SK-N-SH treated with all-trans-retinoic acid at 6 μM for 48 hours (cell line): ENCODE data around the gene SNRPD3.

Experiments used
- BACH2 ChIP-seq: fragments of 250-450 bp; sonication (Bioruptor Pico); IDR thresholded peaks from 2 replicates; pipeline ENCODE4 v1.9.0; 2021; ENCODE audit warnings: mild to moderate bottlenecking, borderline replicate concordance
- ESRRG ChIP-seq: fragments of 250-450 bp; sonication (Bioruptor Pico); IDR thresholded peaks from 2 replicates; pipeline ENCODE4 v1.6.1; 2021; ENCODE audit warnings: mild to moderate bottlenecking
- GLIS3 ChIP-seq: fragments of 250-450 bp; sonication (Bioruptor Pico); IDR thresholded peaks from 2 replicates; pipeline ENCODE4 v1.5.0; 2020; ENCODE audit warnings: mild to moderate bottlenecking, moderate library complexity
- PPARA ChIP-seq: fragments of 250-450 bp; sonication (Bioruptor Pico); IDR thresholded peaks from 2 replicates; pipeline ENCODE4 v1.5.0; 2020; ENCODE audit warnings: mild to moderate bottlenecking, borderline replicate concordance
- RARB ChIP-seq: fragments of 250-450 bp; sonication (Bioruptor Pico); IDR thresholded peaks from 2 replicates; pipeline ENCODE4 v1.8.0; 2021; ENCODE audit warnings: mild to moderate bottlenecking, moderate library complexity
- TF ChIP-seq, protein P1 (sequence below): fragments of 250-450 bp; sonication (Bioruptor Pico); IDR thresholded peaks from 2 replicates; pipeline ENCODE4 v1.5.0; 2020; ENCODE audit warnings: mild to moderate bottlenecking, moderate library complexity
- TF ChIP-seq, protein P2 (sequence below): fragments of 250-450 bp; sonication (Bioruptor Pico); IDR thresholded peaks from 2 replicates; pipeline ENCODE4 v1.5.1; 2020; ENCODE audit warnings: low read depth, mild to moderate bottlenecking, moderate library complexity

DNA sequence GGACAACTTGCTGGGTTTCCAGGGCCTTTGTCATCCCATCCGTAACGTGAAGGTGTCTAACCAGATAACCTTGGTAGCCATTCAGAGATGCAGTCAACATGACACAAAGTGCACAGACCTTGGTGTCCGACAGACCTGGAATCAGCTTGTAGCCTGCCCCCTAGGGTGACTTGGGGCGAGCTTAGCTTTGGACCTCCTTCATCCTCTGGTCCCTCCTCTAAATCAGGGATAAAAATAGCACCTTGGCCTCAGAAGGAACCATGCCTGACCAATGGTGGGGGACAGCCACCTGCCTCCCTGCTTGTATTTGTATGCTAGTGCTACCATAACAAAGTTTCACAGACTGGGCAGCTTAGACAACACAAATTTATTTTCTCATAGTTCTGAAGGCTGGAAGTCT lies 3.7 kb downstream of the SNRPD3 start:
- TF ChIP-seq PPARA (CRISPR knock-in tag) = no peak
- no peak for TF ChIP-seq GLIS3 (CRISPR knock-in tag)
- TF ChIP-seq RARB (CRISPR knock-in tag) = no peak
- TF ChIP-seq BACH2 (CRISPR knock-in tag) = no peak
- TF ChIP-seq, protein P1, sequence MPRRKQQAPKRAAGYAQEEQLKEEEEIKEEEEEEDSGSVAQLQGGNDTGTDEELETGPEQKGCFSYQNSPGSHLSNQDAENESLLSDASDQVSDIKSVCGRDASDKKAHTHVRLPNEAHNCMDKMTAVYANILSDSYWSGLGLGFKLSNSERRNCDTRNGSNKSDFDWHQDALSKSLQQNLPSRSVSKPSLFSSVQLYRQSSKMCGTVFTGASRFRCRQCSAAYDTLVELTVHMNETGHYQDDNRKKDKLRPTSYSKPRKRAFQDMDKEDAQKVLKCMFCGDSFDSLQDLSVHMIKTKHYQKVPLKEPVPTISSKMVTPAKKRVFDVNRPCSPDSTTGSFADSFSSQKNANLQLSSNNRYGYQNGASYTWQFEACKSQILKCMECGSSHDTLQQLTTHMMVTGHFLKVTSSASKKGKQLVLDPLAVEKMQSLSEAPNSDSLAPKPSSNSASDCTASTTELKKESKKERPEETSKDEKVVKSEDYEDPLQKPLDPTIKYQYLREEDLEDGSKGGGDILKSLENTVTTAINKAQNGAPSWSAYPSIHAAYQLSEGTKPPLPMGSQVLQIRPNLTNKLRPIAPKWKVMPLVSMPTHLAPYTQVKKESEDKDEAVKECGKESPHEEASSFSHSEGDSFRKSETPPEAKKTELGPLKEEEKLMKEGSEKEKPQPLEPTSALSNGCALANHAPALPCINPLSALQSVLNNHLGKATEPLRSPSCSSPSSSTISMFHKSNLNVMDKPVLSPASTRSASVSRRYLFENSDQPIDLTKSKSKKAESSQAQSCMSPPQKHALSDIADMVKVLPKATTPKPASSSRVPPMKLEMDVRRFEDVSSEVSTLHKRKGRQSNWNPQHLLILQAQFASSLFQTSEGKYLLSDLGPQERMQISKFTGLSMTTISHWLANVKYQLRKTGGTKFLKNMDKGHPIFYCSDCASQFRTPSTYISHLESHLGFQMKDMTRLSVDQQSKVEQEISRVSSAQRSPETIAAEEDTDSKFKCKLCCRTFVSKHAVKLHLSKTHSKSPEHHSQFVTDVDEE = no peak
- TF ChIP-seq, protein P2, sequence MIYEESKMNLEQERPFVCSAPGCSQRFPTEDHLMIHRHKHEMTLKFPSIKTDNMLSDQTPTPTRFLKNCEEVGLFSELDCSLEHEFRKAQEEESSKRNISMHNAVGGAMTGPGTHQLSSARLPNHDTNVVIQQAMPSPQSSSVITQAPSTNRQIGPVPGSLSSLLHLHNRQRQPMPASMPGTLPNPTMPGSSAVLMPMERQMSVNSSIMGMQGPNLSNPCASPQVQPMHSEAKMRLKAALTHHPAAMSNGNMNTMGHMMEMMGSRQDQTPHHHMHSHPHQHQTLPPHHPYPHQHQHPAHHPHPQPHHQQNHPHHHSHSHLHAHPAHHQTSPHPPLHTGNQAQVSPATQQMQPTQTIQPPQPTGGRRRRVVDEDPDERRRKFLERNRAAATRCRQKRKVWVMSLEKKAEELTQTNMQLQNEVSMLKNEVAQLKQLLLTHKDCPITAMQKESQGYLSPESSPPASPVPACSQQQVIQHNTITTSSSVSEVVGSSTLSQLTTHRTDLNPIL (CRISPR knock-in tag) = no peak
- TF ChIP-seq ESRRG (CRISPR knock-in tag) = no peak
